Right renal pelvis (tissue), 4 donors: ENCODE results near the gene GVQW3. TPM values are rescaled to one million over a fixed set of nuclear protein-coding genes. Genes with fewer than 3 reads are reported as not detected.
A peak's percentile ranks its signal among the peaks of the same experiment; 100 is the strongest.
"Not testable (repeated sequence)": the region's sequence is repeated elsewhere in the genome, so short reads cannot be mapped to it uniquely, and the experiment has no call there.

ENCODE experiments used
- DNase-seq, 4 donors: peaks; one replicate each; pipeline ENCODE4 v3.0.0-alpha.2; 2013; ENCODE audit warnings: low read depth in 4 of 4, low spot score in 3 of 4, missing footprints in 1 of 4
- polyA plus RNA-seq, 4 donors: library from polyadenylated mRNA; unstranded; fragments of 120-200 nt; gene quantifications; one replicate each; pipeline ENCODE4 v1.2.1, GENCODE V29; 2013; ENCODE audit not compliant: insufficient read length in 4 of 4

Gene GVQW3
- polyA plus RNA-seq, 4 donors: 8.9 to 10.9 (median 10.6) TPM

- no peak for DNase-seq
These were observed 1.1 kb downstream of the GVQW3 start for GRCh38 chr11:76382209-76382608.

GRCh38 chr11:76385903-76386302 is 4.8 kb downstream of the GVQW3 start:
- no peak for DNase-seq

- DNase-seq: no peak
These were observed 7.3 kb downstream of the GVQW3 start for GRCh38 chr11:76388408-76388807.

GRCh38 chr11:76391021-76391420 is 9.9 kb downstream of the GVQW3 start:
- no peak for DNase-seq

- DNase-seq: no peak
These were observed 10.8 kb downstream of the GVQW3 start for GRCh38 chr11:76391811-76392475.

- DNase-seq: no peak
These were observed 11.7 kb downstream of the GVQW3 start for GRCh38 chr11:76392870-76393269.

- no peak for DNase-seq
These were observed 13.3 kb downstream of the GVQW3 start for GRCh38 chr11:76394411-76394810.

GRCh38 chr11:76395296-76395695 is 14.2 kb downstream of the GVQW3 start:
- DNase-seq: no peak

- no peak for DNase-seq
These were observed 16.3 kb downstream of the GVQW3 start for GRCh38 chr11:76397383-76397782.

- no peak for DNase-seq
These were observed 19.8 kb downstream of the GVQW3 start for GRCh38 chr11:76400967-76401366.

- not testable (repeated sequence) for DNase-seq
These were observed 20.4 kb downstream of the GVQW3 start for GRCh38 chr11:76401484-76401883.

GRCh38 chr11:76406359-76406758 is 25.2 kb downstream of the GVQW3 start:
- no peak for DNase-seq

- peak in 2 of 4 donors; percentile 48 to 51 for DNase-seq
These were observed 27.2 kb downstream of the GVQW3 start for GRCh38 chr11:76408171-76408965.

- DNase-seq: peak; percentile 28 to 63 (median 36)
These were observed 29.8 kb downstream of the GVQW3 start for GRCh38 chr11:76410851-76411357.

- DNase-seq: no peak
These were observed 34.0 kb downstream of the GVQW3 start for GRCh38 chr11:76415073-76415472.

GRCh38 chr11:76419896-76420295 is 38.8 kb downstream of the GVQW3 start:
- DNase-seq: no peak

GRCh38 chr11:76424379-76424778 is 43.3 kb downstream of the GVQW3 start:
- no peak for DNase-seq

GRCh38 chr11:76424891-76425290 is 43.8 kb downstream of the GVQW3 start:
- no peak for DNase-seq

- DNase-seq: no peak
These were observed 45.5 kb downstream of the GVQW3 start for GRCh38 chr11:76426660-76427059.

GRCh38 chr11:76436020-76436419 is 54.9 kb downstream of the GVQW3 start:
- DNase-seq: no peak

- no peak for DNase-seq
These were observed 62.3 kb downstream of the GVQW3 start for GRCh38 chr11:76443268-76443980.
